GM21737 (cell line): Measurements from ENCODE around the gene SP7.
"Not testable (repeated sequence)": the region's sequence is repeated elsewhere in the genome, so short reads cannot be mapped to it uniquely, and the experiment has no call there.

Experiments
- ATAC-seq: cut with Tn5 transposase; IDR thresholded peaks from one replicate; pipeline ENCODE4 v1.9.1; 2021; ENCODE audit warnings: mild to moderate bottlenecking, moderate library complexity; ENCODE audit not compliant: unreplicated experiment

Gene SP7

DNA sequence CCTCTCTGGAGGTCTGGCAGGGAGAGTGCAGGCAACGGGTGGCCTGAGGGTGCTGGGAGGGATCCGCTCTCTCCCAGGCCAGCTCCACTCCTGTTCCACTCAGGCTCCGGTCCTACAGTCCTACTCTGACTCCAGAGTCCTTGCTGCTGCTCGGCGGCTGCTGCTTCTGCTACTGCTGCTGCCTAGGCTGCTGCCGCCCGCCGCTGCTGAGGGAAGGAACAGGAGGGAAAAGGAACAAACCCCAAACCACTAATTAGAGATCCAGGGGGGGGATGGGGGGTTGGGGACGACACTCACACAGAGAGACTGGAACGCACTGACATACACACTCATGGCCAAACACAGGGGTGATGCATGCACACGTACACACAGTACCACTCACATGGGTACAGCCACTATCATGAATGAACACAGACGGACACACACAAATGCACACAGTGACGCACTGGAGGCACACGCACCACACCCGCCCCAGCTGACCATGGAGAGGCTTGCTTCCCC is at the start of gene SP7:
SP7 (minus strand) TSS at position 174 of the 501 bp plus-strand sequence. CDS start 708 bp downstream, outside the sequence.
- ATAC-seq: no peak

DNA sequence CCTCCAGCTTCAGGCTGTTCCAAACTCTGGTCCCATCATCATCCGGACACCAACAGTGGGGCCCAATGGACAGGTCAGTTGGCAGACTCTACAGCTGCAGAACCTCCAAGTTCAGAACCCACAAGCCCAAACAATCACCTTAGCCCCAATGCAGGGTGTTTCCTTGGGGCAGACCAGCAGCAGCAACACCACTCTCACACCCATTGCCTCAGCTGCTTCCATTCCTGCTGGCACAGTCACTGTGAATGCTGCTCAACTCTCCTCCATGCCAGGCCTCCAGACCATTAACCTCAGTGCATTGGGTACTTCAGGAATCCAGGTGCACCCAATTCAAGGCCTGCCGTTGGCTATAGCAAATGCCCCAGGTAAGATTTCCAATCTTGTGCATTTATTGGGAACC is 47.1 kb upstream of the SP7 start:
- no peak for ATAC-seq

DNA sequence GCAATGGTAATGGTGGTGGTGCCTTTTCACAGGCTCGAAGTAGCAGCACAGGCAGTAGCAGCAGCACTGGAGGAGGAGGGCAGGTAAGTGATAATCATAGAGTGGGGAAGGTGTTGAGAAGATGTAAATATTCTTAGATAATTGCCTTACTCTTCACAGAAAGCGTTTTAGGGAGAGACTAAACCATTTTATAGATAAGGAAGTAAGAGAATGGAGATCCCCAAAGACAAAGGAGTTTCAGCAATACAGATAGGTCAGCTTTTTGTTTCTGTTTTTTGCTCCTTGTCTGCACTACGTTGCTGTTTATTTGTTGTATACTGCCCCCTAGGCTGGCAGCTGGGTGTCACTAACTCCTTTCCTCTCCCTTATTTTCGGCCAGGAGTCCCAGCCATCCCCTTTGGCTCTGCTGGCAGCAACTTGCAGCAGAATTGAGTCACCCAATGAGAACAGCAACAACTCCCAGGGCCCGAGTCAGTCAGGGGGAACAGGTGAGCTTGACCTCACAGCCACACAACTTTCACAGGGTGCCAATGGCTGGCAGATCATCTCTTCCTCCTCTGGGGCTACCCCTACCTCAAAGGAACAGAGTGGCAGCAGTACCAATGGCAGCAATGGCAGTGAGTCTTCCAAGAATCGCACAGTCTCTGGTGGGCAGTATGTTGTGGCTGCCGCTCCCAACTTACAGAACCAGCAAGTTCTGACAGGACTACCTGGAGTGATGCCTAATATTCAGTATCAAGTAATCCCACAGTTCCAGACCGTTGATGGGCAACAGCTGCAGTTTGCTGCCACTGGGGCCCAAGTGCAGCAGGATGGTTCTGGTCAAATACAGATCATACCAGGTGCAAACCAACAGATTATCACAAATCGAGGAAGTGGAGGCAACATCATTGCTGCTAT is 45.8 kb upstream of the SP7 start:
- no peak for ATAC-seq

DNA sequence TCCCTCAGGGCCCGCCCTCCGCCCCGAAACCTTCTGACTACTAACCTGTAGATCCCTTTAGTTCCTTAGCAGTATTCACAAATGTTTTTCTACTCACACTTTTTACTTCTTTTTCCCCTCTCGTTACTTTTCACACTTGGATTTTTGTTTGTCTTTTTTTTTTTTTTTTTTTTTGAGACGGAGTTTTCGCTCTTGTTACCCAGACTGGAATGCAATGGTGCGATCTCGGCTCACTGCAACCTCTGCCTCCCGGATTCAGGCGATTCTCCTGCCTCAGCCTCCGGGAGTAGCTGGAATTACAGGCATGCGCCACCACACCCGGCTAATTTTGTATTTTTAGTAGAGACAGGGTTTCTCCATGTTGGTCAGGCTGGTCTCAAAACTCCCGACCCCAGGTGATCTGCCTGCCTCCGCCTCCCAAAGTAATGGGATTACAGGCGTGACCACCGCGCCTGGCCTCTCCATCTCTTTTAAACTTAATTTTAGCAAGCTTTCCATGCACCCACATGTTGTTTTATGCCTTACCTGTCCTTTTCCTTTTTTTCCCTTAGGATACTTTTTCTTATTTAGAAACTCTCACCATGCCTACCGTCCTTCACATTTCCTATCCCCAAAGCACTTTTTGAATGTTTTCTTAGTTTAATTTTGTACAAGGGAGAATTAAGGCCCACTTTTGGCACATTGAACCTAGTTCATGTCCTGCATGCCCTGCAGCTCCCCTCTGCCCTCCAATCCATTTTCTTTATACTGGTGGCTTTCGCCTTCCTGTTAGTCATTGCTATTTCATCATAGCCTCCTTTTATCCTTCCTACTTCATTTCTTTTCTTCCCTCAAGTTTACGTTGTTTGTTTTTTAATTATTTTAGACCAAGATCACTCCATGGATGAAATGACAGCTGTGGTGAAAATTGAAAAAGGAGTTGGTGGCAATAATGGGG is 44.9 kb upstream of the SP7 start:
- ATAC-seq: no peak

DNA sequence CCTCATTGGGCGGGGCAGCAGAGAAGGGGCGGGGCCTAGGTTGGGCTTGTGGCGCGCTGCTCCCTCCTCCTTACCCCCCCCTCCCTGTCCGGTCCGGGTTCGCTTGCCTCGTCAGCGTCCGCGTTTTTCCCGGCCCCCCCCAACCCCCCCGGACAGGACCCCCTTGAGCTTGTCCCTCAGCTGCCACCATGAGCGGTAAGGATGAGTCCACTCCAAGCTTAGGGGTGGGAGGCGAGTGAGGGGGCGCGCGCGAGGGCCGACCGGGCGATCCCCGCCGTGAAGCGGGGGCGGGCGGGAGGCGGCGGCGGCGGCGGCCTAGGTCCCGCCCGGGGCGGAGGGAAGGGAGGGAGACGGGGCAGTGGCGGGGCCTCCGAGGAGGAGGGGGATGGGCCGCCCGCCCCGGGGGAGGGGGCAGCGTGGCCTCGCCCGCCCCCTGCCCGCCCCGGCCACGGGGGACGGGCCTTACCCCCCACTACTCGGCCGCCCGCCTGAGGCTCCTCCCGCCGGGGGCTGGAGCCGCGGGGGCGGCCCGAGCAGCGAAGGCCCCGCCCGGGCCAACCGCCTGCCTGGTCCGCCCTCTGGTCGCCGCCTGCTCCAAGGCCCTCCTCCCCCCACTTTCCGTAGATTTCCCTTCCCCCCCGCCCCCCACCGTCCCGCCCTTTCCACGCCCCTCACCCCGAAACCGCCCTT is 44.1 kb upstream of the SP7 start, which contains the start of gene SP1:
SP1 (plus strand) TSS at position 73 of the 690 bp plus-strand sequence; CDS start at position 189, 116 bp downstream.
- peak; percentile 38 for ATAC-seq

DNA sequence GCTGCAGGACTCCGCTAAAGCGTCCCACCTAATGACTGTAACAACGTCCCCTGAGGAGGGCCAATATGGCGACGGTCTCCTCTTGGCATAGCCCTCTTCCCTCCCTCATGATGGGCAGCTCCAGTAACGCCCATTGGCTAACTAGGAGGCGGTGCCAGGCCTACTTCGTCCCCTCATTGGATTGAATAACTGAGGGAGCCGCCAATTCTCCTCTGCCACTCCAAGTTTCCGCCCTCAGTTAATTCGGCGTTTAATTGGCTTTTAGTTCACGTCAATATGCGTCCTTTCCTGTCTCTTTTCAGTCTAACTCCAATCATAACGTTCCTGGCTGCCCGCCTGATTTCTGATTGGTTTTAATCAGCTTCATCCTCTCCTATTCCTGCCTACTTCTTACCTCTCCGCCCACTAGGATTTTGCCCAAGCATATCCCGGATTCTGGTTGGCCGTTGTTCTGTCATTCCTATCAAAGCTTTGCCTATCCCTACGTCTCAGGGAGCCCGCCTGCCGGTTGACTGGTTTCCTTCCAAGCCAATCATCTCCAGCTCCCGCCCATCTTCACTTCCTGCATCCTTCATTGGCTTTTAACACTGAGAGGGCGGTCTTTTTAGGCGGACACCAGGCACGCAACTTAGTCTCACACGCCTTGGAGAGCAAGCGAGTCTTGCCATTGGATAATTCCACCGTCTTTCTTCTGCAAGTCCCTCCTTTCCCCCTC is 43.4 kb upstream of the SP7 start:
- ATAC-seq: peak; percentile 66

DNA sequence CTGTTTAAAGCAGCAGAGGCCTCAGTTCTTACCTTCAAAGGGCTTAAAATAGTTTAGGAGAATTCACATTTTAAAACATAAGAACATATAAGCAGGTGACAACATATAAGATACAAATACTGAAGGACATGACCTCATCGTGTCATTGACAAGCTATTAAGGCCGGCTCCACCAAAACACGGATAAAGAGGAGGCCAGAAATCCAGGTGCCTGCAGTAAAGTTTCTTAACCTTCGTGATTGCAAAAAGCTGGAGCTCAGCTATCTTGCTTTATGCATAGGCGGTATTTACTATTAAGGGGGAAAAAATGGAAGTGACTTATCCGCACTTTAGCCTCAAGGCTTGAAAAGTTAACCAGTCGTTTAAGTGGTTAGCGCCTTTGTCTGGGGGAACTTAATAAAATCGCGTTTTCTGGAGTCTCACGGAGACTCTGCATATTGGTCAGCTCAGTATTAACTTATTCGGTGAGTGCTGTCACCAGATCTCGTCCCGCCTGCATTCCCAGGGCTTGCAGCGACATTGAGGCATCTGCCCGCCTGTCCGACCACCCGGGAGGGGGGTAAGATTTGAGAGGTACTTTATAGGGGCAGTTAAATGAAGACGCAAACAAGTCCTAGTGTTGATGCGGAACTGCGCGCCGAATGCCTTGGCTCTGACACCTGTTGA is 42.7 kb upstream of the SP7 start:
- peak; percentile 0 for ATAC-seq

DNA sequence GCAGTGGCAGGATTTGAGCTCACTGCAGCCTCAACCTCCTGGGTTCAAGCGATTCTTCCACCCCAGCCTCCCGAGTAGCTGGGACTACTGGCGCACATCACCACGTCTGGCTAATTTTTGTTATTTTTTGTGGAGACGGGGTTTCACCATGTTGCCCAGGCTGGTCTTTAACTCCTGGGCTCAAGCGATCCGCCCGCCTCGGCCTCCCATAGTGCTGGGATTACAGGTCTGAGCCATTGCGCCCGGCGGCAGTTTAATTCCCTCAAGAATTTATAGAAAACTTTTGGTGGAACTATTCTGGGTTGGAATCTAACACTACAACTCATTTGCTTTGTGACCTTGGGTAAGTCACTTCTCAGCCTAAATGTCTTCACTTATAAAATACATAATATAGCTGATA is 42.1 kb upstream of the SP7 start:
- no peak for ATAC-seq

DNA sequence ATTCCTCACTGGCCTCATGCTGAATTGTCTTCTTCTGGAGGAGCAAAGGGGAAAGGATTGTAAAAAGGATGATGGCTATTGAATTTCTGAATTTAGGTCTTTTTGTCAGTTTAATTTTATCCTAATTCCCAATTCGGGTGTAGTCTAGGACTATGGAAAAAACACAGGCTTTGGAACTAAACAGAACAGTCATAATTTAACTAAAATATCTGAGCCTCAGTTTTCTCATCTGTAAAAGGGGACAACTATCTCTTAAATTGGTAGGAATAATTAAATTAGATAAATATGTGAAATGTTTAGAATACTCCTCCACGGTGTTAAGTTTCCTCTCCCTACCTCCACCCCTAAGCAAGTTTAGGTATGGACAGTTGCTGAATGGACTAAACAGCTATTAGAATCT is 40.6 kb upstream of the SP7 start:
- ATAC-seq: no peak

DNA sequence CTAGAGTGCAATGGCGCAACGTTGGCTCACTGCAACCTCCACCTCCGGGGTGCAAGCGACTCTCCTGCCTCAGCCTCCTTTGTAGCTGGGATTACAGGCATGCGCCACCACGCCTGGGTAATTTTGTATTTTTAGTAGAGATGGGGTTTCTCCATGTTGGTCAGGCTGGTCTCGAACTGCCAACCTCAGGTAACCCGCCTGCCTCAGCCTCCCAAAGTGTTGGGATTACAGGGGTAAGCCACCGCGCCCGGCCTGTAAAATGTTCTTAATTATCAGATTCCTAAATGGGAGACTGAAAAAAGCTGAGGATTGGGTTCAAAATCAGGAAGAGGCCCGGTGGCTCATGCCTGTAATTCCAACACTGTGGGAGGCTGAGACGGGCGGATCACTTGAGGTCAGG is 38.1 kb upstream of the SP7 start:
- not testable (repeated sequence) for ATAC-seq

DNA sequence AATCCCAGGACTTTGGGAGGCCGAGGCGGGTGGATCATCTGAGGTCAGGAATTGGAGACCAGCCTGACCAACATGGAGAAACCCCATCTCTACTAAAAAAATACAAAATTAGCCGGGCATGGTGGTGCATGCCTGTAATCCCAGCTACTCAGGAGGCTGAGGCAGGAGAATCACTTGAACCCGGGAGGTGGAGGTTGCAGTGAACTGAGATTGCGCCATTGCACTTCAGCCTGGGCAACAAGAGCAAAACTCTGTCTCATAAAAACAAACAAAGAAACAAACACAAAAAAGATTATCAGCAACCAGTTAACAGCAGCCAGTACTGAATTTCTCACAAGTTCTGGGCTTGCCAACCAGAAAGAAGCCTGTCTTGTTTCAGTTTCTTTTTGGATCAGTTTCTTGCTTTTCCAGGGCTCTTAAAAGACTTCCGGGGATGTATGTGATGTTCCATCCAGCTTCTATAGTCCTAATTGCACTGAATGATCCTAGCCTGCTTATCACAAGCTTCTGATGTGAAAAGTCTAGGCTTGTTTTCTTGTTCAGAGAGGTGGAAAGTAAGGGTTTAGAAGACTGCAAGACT is 37.5 kb upstream of the SP7 start:
- not testable (repeated sequence) for ATAC-seq

DNA sequence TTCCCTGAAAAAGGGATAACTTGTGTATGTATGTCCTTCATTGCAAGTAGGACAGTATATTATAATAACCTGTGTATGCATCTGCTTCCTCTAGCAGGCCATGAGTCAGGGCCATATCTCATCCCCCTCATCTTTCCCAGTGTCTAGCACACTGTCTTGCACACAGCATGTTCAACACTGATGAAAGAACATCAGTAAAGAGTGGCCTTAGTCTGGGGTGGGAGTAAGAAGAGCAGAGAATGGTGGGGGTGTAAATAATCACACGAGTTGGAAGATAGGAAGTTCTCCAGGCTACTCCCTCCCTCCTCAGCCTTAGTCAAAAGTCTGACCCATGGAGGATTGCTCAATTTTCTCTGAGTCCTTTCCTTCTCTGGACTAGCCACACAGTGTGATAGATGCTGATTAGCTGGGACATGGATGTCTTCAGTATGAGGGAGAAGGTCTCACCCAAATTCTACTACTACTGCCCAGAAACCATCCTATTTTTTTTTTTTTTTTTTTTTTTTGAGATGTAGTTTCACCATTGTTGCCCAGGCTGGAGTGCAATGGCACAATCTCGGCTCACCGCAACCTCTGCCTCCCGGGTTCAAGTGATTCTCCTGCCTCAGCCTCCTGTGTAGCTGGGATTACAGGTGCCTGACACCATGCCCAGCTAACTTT is 29.2 kb upstream of the SP7 start:
- no peak for ATAC-seq

DNA sequence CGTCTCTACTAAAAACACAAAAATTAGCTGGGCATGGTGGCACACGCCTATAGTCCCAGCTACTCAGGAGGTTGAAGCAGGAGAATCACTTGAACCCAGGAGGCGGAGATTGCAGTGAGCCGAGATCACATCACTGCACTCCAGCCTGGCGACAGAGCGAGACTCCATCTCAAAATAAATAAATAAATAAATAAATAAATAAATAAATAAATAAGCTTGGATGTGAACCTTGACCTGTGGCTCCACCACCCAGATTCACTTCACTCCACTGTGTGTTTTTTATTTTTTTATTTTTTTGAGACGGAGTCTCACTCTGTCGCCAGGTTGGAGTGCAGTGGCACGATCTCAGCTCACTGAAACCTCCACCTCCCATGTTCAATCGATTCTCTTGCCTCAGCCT is 25.5 kb upstream of the SP7 start:
- ATAC-seq: not testable (repeated sequence)

DNA sequence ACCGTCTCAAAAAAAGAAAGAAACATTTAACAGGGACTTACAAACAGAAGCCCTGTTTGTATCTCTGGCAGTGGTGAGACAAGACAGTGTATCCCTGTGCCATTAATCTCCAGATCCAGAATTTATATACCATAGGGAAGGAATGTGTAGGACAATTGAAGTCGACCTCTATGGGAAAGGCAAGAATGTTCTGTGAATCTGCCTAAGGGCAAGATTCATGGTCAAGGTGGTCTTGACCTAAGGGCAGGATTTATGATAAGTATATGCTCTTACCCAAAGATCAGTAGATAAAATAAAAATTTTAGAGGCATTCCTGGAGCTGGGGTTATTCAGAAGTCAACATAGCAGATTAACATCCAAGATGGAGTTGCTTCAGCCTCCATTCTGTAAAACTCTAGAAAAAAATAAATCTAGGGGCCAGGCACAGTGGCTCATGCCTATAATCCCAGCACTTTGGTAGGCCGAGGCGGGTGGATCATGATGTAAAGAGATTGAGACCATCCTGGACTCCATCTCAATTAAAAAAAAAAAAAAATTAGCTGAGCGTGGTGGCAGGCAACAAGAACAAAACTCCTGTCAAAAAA is 22.8 kb upstream of the SP7 start:
- ATAC-seq: no peak

DNA sequence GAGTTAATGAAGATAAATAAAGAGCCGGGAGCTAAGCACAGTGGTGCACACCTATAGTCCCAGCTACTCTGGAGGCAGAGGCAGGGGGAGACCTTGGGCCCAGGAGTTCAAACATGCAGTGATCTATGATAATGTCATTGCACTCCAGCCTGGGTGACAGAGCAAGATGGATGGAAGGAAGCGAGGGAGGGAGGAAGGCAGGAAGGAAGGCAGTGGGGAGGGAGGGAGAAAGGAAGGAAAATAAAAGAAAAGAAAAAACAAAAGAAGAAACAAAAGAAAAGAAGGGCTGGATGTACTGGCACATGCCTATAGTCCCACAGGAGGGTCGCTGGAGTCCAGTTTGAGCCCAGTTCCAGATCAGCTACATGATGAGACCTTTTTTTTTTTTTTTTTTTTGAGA is 19.0 kb upstream of the SP7 start:
- no peak for ATAC-seq

DNA sequence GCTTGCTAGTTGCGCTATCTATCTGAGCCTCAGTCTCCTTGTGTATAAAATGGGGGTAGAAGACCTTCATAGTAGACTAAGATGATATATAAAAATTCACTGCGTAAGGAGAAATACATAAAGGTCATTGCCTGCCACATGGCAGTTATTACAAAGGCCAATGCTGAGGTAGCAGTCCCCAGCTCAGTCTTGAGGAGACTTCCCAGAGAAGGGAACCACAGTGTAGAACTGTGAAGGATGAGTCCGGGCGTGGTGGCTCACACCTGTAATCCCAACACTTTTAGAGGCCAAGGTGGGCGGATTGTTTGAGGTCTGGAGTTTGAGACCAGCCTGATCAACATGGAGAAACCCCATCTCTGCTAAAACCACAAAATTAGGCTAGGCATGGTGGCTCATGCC is 17.1 kb upstream of the SP7 start:
- ATAC-seq: no peak

DNA sequence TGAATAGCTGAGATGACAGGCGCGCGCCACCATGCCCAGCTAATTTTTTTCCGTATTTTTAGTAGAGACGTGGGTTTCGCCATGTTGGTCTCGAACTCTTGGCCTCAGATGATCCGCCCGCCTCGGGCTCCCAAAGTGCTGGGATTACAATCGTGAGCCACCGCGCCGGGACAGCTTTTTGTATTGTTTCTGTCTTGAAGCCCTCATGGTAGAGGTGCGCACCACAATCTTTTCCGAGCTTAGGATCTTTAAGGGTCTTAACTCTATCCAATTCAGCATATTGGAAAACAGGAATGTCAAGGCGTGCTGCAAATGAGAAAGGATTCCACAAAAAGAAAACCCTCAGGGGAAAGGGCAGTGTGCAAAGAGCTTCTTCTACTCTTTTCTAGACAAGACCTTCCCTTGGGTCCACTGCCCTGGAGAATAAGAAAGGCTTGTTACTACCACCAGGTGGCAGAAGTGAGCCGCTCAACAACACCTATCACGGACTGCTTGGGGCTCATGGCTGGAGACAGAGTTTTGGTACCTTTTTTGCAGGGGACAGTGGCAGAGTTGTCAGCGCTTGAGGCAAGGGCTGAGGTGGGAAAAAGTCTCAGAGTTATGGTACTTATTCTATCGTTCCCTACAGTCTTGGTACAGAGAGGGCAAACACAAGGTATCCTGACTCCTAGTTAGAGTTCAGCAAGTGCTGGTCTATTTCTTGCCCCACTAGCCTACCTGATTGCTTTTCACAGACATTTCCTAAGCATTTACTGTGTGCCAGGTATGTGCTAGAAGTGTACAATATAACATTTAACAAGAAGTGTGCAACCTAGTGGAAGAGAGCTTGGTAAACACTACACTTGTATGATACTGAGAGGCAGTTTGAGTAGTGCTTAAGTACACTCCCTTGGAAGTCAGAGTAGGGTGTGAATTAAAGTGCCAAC is 16.4 kb upstream of the SP7 start:
- ATAC-seq: peak; percentile 77
